ENCODE data around the gene TNFRSF18.

DNA sequence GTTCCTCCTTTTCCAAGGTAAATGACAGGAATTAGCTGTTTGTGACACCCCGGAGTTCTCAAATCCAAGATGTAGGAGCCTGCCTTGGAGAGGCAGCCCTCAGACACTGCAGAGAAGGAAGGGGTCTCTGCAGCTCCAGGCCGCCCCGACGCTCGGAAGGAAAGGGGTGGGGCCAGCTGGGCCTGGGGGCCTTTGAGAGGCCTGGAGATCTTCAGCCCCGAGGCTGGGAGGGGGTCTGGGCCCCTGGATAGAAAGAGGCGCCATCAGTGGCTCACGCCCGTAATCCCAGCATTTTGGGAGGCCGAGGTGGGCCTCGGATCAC lies 1.1 kb upstream of the TNFRSF18 start:
- TF ChIP-seq POLR2A (IDR thresholded peaks at IDR 0.05) (no peak), EP300 (IDR thresholded peaks at IDR 0.05) (no peak)
